GM10847 (cell line): ENCODE data around the gene BNIP5.

ENCODE experiments used
- POLR2A ChIP-seq: IDR thresholded peaks from 2 replicates; pipeline ENCODE4 v1.6.1; 2011; ENCODE audit not compliant: insufficient read length; ENCODE audit errors: extremely low read depth

The BNIP5 gene

DNA sequence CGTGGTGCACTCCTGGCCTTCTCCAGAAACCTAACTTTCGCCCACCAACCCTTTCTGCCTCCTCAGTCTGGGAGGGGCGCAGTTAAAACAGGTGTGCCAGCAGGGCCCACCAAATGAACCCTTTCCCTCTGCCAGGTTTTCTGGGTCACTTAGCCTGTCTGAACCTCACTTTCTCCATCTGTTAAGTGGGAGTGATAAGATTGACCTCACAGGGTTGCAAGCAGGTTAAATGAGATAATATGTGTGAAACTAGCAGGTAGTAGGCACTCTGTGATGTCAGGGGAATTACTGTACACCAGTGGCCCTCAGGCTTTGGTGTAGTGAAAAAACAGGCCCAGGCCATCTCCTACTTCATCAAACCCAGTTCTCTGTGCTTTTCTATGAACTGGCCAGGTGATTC is 14.1 kb downstream of the BNIP5 start:
- no peak for TF ChIP-seq POLR2A

GRCh38 chr6:36320475-36320874 is 16.2 kb downstream of the BNIP5 start:
- TF ChIP-seq POLR2A, result no peak

GRCh38 chr6:36319821-36320220 is 16.9 kb downstream of the BNIP5 start:
- TF ChIP-seq POLR2A, result no peak

GRCh38 chr6:36319436-36319762 is 17.3 kb downstream of the BNIP5 start:
- TF ChIP-seq POLR2A, result no peak

DNA sequence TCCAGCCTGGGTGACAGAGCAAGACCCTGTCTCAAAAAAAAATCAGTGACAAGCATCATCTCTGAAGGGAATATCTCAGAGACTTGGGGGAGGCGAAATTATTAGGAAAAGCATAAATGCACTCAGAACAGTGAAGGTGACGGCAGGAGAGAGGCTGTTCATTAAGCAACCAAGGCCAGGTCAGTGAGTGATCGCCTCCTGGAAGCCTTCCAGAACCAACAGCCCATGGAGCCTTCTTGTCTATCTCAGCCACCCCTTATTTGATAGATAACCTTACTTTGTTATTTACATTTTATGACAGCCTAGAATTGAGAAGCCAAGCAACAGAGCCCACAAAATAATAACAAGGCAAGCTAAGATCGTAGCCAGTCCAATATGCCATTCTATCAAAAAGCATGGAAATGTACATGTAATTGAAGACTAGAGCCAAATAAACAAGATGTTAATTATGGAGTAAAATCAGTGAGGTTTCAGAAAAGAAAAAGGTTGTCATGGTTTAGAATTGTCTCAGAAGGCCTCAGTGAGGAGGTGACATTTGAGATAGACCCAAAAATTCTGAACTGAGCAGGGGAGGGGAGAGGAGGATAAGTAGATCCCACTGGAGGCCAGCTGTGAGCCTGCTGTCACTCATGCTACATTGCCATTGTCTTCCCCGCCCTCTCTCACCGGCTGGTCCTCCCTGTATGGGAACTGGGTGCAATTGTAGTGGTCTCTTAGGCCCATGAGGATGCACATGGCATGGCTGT is 17.8 kb downstream of the BNIP5 start:
- TF ChIP-seq POLR2A, result no peak

- TF ChIP-seq POLR2A, result no peak
Observed at GRCh38 chr6:36317623-36318022, 19.1 kb downstream of the BNIP5 start.

DNA sequence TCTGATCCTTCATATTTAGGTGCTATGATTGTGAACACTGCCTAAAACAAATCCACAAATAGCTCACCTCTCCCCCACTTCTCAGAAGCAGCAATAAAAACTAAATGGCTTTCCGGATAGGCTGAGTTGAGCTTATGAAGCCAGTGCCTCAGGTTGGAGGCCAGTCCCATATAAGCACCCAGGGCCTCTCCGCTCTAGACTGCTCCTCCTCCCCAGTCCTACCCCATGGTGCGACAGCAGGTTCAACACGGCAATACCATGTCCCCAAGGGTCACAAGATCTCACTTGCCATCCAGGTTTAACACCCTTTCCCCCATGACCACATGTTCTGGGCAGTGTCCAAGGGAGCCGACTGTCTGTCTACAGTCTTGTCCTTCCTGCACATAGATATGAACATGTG is 20.8 kb downstream of the BNIP5 start:
- TF ChIP-seq POLR2A, result no peak

GRCh38 chr6:36314221-36315014 is 22.3 kb downstream of the BNIP5 start:
- TF ChIP-seq POLR2A, result no peak

GRCh38 chr6:36313649-36313936 is 23.1 kb downstream of the BNIP5 start:
- no peak for TF ChIP-seq POLR2A

GRCh38 chr6:36312854-36313648 is 23.6 kb downstream of the BNIP5 start:
- TF ChIP-seq POLR2A, result no peak

GRCh38 chr6:36309900-36310299 is 26.8 kb downstream of the BNIP5 start:
- TF ChIP-seq POLR2A, result no peak

DNA sequence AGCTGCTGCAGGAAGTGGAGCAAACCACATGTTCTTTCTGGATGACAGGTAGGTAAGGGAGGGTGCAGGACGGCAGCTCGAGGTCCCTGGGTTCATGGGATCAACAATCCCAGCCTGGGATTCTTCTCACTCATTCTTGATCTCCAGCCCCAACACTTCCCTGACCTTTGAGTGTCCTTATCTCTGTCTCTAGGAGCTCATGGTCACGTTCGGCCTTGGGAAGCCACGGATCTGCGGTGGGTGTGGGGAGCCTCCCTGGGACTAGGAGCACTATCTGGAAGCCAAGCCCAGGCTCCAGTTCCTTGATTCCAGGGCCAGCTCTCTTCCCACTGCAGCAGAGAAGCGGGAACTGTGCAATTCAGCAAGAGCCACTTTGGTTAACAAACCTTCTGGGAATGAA is 27.5 kb downstream of the BNIP5 start:
- TF ChIP-seq POLR2A, result no peak

- no peak for TF ChIP-seq POLR2A
Observed at GRCh38 chr6:36308514-36308913, 28.2 kb downstream of the BNIP5 start.

- no peak for TF ChIP-seq POLR2A
Observed at GRCh38 chr6:36306375-36306774, 30.3 kb downstream of the BNIP5 start.

DNA sequence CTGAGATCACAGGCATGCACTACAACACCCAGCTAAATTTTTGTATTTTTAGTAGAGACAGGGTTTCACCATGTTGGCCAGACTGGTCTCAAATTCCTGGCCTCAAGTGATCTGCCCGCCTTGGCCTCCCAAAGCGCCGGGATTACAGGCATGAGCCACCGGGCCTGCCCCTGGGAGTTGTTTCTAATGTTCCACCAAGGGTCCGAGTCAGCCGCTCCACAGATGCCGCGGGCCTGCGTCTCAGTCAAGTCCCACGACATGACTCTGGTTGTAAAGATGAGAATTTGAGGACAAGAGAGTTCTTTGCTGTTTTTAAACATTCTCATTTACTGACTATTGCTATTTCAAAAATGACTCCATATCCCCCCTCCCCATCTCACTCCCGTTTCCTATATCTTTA is 30.8 kb downstream of the BNIP5 start:
- TF ChIP-seq POLR2A, result no peak
